ENCODE measurements around the gene FKBP14. TPM values are rescaled to one million over a fixed set of nuclear protein-coding genes. Genes with fewer than 3 reads are reported as not detected.
A peak's percentile ranks its signal among the peaks of the same experiment; 100 is the strongest.

The FKBP14 gene
- total RNA-seq, 1 donor from 2014 or later, result 4.4 TPM

DNA sequence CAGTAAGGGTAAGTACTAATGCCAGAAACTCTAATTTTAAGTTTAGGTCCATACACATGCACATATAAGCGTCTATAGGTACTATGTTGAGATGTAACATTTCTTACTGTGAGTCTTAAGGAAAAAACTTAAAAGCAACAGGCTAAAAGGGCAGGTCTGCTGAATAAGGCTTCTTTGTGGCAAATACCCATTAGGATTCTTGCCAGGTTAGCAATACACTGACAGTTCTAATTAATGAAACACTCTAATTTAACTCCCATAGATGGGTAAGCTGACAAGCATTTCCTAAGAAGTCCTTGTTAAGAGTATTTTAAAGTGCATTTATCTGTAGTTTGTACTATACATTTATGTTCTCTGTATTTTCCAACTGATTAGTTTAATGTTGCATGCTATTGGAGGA is 50.9 kb downstream of the FKBP14 start:
- Histone ChIP-seq H3K36me3 (no peaks in the 10 kb centered on the region), H3K27ac (peak overlapping the region; percentile 11), H3K27me3 (no peaks in the 10 kb centered on the region), H3K4me3 (no peak overlapping the region), H3K4me1 (peaks cover 27% of the 10 kb centered on the region), H3K9me3 (no peaks in the 10 kb centered on the region)
- intact Hi-C loops (cut with DNase I), result no loop called here
- no peak for DNase-seq (ENCODE audit: extremely low spot score in 2 of 2)
- TF ChIP-seq POLR2A (IDR thresholded peaks at IDR 0.05) (no peak), CTCF (IDR thresholded peaks at IDR 0.05) (no peak)

DNA sequence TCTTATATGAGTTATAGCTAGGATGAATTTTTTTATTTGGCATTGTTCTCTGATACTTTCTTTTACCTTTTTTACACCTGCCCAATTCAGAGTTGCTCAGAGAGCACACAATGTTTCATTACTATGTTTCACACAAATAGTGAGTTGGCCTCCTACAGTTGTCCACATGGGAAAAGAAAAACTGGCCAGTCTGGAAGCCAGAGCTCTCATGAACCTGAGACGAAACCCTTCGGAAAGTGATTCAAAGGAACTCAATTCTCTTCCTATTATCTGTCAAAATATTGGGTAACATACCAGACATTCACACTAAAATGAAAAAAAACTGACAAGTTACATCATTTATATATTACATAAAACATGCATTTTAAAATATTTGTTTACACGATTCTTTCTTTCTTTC is 52.2 kb downstream of the FKBP14 start:
- no peak for DNase-seq (ENCODE audit: extremely low spot score in 2 of 2)
- no peaks in the 10 kb centered on the region for H3K9me3 ChIP-seq
- H3K4me3 ChIP-seq, result no peak overlapping the region
- H3K27me3 ChIP-seq, result no peaks in the 10 kb centered on the region
- H3K27ac ChIP-seq, result no peak overlapping the region
- H3K4me1 ChIP-seq, result peaks cover 33% of the 10 kb centered on the region
- TF ChIP-seq CTCF (IDR thresholded peaks at IDR 0.05) (no peak), POLR2AphosphoS5 (IDR thresholded peaks at IDR 0.05; ENCODE audit: insufficient read depth in 1 of 2, low read depth in 1 of 2) (no peak), POLR2A (IDR thresholded peaks at IDR 0.05) (no peak)
- intact Hi-C loops (cut with DNase I), result no loop called here
- no peaks in the 10 kb centered on the region for H3K36me3 ChIP-seq

DNA sequence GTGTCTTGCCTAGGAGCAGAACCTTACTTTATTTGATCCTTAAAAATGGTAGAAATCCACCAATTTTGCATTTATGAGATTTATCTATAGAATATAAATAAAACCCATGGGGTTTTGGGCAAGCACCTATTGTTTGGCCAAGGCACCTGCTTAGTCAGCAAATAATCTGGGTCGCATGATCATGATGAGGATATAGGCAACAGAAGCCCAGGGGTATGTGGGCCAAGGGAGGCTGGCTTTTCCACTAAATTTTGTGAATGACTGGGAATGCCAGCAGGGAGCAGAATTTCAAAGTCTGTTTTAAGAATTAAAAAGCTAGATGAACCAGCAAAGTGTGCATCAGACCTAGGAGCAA is 54.2 kb downstream of the FKBP14 start:
- Histone ChIP-seq H3K4me3 (no peak overlapping the region), H3K36me3 (peaks cover 0 to 5% of the 10 kb centered on the region in 2 donors), H3K4me1 (peaks cover 33% of the 10 kb centered on the region), H3K9me3 (no peaks in the 10 kb centered on the region), H3K27me3 (no peaks in the 10 kb centered on the region), H3K27ac (no peak overlapping the region)
- no peak for DNase-seq (ENCODE audit: extremely low spot score in 2 of 2)
- intact Hi-C loops (cut with DNase I), result no loop called here
- TF ChIP-seq POLR2AphosphoS5 (IDR thresholded peaks at IDR 0.05; ENCODE audit: insufficient read depth in 1 of 2, low read depth in 1 of 2), result no peak
- TF ChIP-seq CTCF (IDR thresholded peaks at IDR 0.05), result no peak
- TF ChIP-seq POLR2A (IDR thresholded peaks at IDR 0.05), result no peak

- peaks cover 0 to 5% of the 10 kb centered on the region in 2 donors for H3K36me3 ChIP-seq
- no peak overlapping the region for H3K4me3 ChIP-seq
- H3K4me1 ChIP-seq, result peaks cover 30% of the 10 kb centered on the region
- no peaks in the 10 kb centered on the region for H3K27me3 ChIP-seq
- intact Hi-C loops (cut with DNase I), result no loop called here
- no peak overlapping the region for H3K27ac ChIP-seq
- TF ChIP-seq CTCF (IDR thresholded peaks at IDR 0.05) (no peak), POLR2A (IDR thresholded peaks at IDR 0.05) (no peak), POLR2AphosphoS5 (IDR thresholded peaks at IDR 0.05; ENCODE audit: insufficient read depth in 1 of 2, low read depth in 1 of 2) (no peak)
- no peaks in the 10 kb centered on the region for H3K9me3 ChIP-seq
- no peak for DNase-seq (ENCODE audit: extremely low spot score in 2 of 2)
Observed at GRCh38 chr7:29971566-29972314, 54.8 kb downstream of the FKBP14 start.

DNA sequence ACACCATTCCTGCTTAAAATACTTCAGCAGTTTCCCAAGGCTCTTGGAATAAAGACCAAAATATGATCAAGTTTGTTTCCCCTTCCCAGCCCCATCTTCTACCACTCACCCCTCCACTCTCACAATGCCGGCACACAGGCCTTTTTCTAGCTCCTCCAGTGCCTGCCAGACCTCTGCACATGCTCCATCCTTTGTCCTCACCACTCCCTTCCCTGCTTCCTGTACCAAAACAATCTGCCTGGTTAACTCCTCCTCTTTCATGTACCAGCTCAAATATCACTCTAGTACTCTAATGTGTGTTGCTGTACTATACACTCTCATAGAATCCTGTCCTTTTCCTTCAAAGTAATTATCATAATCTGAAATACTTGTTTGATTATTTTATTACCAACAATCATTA is 56.3 kb downstream of the FKBP14 start:
- intact Hi-C loops (cut with DNase I), result no loop called here
- Histone ChIP-seq H3K4me3 (no peak overlapping the region), H3K4me1 (peaks cover 18% of the 10 kb centered on the region), H3K36me3 (peaks cover 0 to 5% of the 10 kb centered on the region in 2 donors), H3K27me3 (no peaks in the 10 kb centered on the region), H3K27ac (no peak overlapping the region), H3K9me3 (no peaks in the 10 kb centered on the region)
- no peak for TF ChIP-seq POLR2A (IDR thresholded peaks at IDR 0.05)
- TF ChIP-seq CTCF (IDR thresholded peaks at IDR 0.05), result no peak
- no peak for TF ChIP-seq POLR2AphosphoS5 (IDR thresholded peaks at IDR 0.05; ENCODE audit: insufficient read depth in 1 of 2, low read depth in 1 of 2)
- DNase-seq (ENCODE audit: extremely low spot score in 2 of 2), result no peak
